Sciatic nerve (tissue), 2 donors: ENCODE data around the gene C4orf17. TPM values are rescaled to one million over a fixed set of nuclear protein-coding genes. Genes with fewer than 3 reads are reported as not detected.
"Not testable (repeated sequence)": the region's sequence is repeated elsewhere in the genome, so short reads cannot be mapped to it uniquely, and the experiment has no call there.

Source experiments
- ATAC-seq: fragments of 200-7000 bp; cut with Tn5 transposase; one replicate; pipeline ENCODE4 v1.9.1; 2020; ENCODE audit warnings: mild to moderate bottlenecking, moderate library complexity
- DNase-seq: peaks from one replicate; pipeline ENCODE4 v3.0.0-alpha.2; 2020; ENCODE audit warnings: low spot score
- intact Hi-C: fragments of 100-400 bp; cut with DNase I; formaldehyde crosslinking; loops from one replicate; pipeline ENCODE4 v1.14.2; 2022
- total RNA-seq: library from RNA; stranded (reverse); fragmentation: NEBNext Ultra II Directional; extraction: Animal tissue kit (Norgen Biotek cat#: 25700); gene quantifications from one replicate; pipeline ENCODE4 v1.2.1, GENCODE V29; 2021
- donor health status: DM: no; HTN: no; CAD: no.
- donor health status: DM: no; HTN: no; CAD: no.

The C4orf17 gene
- total RNA-seq: not detected

GRCh38 chr4:99510721-99511120 lies at the start of gene C4orf17:
Gene C4orf17 (plus strand): TSS chr4:99511021. CDS start chr4:99513082, 2,061 bp downstream.
- no peak for ATAC-seq
- DNase-seq: no peak
- intact Hi-C loops: no loop called here

GRCh38 chr4:99461623-99462401 lies 49.0 kb upstream of the C4orf17 start:
- ATAC-seq (no peak), DNase-seq (no peak)
- intact Hi-C loops: no loop called here

DNA sequence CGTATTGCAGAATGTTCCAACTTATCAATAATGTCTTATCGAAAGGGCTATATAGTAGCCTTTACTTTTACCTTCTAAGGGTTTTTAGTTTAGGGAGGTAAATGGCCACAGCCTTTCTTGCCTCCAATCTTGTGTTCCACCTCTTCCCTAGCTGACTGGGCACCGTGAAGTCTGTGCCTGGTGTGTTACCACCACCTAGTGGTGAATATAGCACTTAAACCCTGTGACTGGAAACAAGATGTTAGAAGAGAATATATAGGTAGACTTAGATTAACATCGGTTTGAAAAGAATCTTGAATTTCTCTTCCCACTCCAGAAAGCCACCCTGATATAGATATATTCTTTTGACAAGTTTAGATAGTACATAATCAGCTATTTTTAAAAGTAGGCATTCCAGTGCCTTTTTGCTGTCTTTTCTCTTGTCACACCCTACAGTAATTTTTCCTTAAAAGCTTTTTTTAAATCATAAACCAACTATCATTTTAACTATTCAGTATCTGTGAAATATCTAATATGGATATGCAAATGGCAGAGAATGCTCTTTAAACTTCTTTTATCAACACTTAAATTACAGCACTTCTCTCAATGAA lies 47.9 kb upstream of the C4orf17 start:
- DNase-seq (no peak), ATAC-seq (peak; percentile 95)
- intact Hi-C loops: no loop called here

GRCh38 chr4:99463566-99463965 lies 47.3 kb upstream of the C4orf17 start:
- ATAC-seq: no peak

DNA sequence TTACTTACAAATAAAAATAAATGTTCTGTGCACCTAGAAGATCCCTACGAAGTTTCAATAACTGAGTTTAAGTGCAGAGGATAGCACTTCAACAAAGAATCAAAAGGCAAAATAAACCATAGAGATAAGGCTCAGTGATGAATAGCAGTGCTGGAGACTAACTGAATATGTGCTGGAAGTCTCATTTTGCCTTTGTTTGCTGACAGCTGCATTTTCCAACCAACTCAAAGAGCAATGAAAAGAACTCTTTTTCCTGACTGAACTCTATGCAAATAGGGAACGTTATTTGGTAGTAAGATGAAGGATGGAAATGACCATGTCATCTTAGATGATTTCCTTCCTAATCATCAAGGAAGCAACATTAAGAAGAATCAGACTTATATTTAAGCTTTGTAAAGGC lies 42.9 kb upstream of the C4orf17 start:
- ATAC-seq: no peak
- intact Hi-C loops: no loop called here
- DNase-seq: no peak

More at GRCh38 chr4:99463566-99463965, 47.3 kb upstream of the C4orf17 start:
- intact Hi-C loops: no loop called here
- DNase-seq: no peak

DNA sequence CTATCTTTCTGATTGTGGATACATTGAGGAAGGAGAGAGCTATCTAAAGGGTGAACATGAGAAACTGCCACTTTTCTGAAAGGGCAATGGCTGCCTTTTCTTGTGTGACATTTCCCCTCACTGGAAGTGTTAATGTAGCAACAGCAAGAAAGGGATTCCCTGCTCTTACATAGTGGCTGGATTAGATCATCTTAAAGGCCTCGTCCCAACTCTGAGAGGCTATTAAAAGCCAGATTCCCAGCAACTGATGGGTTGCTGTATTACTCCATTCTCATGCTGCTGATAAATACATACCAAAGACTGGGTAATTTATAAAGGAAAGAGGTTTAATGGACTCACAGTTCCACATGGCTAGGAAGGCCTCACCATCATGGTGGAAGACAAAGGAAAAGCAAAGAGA lies 41.9 kb upstream of the C4orf17 start:
- intact Hi-C loops: no loop called here
- no peak for DNase-seq
- ATAC-seq: no peak

GRCh38 chr4:99471349-99471748 lies 39.5 kb upstream of the C4orf17 start:
- ATAC-seq (no peak), DNase-seq (no peak)
- intact Hi-C loops: no loop called here

- no peak for ATAC-seq
- intact Hi-C loops: no loop called here
- no peak for DNase-seq
Measured at GRCh38 chr4:99471896-99472295, 38.9 kb upstream of the C4orf17 start.

DNA sequence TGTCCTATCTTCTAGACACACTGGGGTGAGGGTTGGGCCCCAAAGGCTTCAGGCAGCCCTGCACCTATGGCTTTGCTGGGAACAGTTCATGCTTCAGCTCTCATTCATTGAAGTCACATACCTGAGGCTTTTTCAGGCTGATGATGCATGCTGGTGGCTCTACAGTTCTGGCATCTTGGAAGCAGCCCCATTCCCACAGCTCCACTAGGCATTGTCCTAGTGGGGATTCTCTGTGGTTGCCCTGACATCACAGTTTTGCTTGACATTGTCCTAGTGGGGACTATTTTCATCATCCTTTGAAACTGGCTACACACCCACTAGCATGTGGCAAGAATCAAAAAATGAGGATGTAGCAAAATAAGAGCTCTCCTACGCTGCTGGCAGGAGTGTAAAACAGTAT lies 37.7 kb upstream of the C4orf17 start:
- intact Hi-C loops: no loop called here
- DNase-seq: no peak
- no peak for ATAC-seq

DNA sequence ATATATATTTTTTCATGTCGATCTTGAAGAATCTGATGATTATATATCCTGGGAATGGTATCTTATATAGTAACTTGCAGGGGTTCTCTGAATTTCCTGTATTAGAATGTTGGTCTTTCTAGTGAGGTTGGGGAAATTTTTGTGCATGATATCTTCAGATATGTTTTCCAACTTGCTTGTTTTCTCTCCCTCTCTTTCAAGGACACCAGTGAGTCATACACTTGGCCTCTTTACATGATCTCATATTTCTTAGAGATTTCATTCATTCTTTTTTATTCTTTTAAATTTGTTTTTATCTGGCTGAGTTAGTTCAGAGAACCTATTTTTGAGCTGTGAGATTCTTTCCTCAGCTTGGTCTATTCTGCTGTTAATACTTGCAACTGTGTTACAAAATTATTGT lies 27.2 kb upstream of the C4orf17 start:
- intact Hi-C loops: no loop called here
- DNase-seq: no peak
- no peak for ATAC-seq

DNA sequence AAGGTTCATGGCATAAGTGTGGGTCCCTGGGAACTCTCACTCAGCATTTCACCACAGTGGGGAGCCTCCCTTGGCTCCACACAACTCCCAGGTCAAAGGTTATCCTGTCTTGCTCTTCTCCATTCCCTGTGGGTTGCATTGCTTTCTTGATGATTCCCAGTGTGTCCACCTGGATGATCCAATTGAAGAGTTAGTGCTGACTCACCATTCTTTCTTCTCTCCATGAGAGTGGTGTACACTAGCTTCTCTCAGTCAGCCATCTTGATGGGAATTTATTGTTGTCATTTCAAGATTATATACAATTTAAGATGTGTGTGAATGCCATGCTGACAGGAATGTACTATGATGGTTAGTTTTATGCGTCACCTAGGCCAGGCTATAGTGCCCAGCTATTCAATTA lies 25.6 kb upstream of the C4orf17 start:
- DNase-seq: no peak
- no peak for ATAC-seq
- intact Hi-C loops: no loop called here

DNA sequence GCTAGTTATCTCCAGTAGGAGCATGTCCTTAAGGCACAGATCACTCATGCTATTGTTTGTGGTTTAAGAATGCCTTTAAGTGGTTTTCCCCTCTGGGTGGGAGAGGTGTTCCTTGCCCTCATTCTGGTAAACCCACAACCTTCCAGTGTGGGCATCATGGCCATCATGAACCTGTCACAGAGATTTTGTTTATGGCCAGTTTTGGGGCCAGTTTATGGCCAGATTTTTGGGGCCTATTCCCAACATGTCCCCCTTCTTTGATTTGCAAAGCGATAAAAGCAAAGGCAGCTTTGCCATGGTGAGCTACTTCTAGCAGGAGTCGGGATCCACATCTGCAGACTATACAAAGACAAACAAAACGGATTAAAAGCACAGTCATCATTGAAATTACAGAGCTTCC lies 24.2 kb upstream of the C4orf17 start:
- ATAC-seq, intact Hi-C loops, DNase-seq: not testable (repeated sequence)

- ATAC-seq (no peak), DNase-seq (no peak)
- intact Hi-C loops: no loop called here
Measured at GRCh38 chr4:99490286-99490685, 20.5 kb upstream of the C4orf17 start.

DNA sequence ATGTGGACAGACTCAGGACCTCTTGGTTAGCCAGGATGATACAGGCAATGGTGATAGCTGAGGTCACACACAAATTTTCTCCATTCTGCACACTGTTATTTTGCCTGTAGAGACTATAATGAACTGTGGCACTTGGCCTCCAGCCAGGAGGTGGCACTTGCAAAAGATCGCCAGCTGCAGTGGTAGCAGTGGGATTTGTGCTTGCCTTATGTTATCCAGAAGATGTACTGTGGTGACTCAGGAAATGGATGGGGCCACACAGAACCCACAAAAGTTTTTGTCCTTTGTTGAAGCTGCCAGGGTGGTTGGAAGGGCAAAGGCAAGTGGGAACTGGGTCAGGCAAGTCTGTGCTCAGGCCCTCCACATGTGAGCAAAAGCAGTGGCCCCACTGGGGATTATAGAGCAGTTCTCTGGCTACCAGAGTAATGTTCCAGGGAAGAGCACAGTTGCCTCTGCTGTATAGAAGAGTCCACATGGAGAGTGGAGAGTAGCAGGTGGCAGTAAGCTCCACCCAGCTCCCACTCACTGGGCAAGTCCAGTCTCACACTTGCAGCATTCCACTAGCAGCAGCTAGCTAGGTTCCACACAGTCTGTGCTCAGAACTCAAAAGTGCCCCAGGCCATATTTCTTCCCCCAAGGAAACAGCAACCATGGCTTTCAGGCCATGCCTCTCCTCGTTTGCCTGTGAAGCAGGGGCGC lies 5.9 kb upstream of the C4orf17 start:
- intact Hi-C loops: no loop called here
- no peak for ATAC-seq
- DNase-seq: no peak

GRCh38 chr4:99506781-99507180 lies 4.0 kb upstream of the C4orf17 start:
- intact Hi-C loops: no loop called here
- ATAC-seq (no peak), DNase-seq (no peak)

DNA sequence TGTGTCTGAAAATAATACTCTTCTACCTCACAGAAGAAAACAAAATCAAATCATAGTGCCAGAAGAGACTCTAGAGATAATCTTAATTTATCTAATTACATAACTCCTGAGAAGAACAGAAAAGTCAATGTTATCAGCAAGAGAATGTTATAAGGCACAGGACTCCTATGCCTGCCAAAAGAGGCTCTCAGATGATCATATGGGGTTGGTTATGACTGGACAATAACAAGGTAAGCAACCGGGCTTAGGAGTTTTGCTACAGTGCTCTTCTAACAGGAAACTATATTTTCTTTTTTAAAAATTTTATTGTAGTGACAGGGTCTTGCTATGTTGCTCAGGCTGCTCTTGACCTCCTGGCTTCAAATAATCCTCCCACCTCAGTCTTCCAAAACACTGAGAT lies 3.5 kb upstream of the C4orf17 start:
- ATAC-seq (no peak), DNase-seq (no peak)
- intact Hi-C loops: no loop called here

DNA sequence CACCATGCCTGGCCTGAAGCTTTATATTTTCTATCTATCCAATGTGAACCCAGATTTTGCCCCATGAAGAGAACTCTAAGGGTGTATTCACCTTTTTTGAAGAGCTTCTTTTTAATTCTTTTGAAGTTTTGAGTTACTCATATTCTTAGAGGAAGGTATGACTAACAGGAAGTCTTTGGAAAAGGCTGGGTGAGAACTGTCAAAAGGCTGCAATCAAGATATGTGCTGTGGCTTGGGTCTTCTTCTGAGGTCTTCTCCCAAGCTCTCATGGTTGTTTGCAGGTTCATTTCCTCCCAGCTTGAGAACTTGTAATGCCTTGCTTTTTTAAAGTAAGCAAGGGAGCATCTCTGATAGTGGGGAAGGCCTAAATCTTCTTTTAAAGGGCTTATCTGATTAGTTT lies 3.1 kb upstream of the C4orf17 start:
- intact Hi-C loops: no loop called here
- no peak for DNase-seq

DNA sequence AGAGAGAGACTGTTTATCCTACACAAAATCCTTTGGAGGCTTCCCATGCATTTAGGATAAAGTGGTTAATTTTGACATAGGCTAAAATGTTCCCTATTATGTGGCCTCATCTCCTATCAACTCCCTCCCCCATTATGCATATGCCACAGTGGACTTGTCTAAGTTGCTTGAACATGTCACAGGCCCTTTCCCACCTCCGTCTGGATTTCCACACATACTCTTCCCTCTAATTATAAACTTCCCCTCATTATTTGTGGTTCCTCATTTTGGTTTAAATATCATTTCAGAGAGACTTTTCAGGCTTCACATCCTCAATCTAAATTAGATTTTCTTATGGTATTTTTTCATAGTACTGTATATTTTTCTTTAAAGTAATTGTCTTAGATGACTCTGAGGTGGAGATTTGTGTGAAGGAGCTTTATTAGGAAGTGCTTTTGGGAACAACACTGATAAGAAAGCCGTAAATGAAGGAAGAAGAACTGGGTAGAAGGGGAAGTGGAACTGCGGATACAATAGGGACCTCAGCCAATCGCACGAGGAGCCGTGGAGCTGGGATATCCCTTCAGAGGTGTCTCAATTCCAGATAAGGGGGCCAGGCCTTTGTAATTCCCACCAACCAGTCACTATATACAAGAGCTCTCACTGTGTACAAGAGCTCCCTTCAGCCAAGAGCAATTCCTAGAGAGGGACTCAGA lies 7.9 kb downstream of the C4orf17 start:
- no peak for DNase-seq
- ATAC-seq: no peak
- intact Hi-C loops: no loop called here

More for the DNA sequence above, 3.1 kb upstream of the C4orf17 start:
- no peak for ATAC-seq

- DNase-seq: no peak
- ATAC-seq: no peak
- intact Hi-C loops: no loop called here
Measured at GRCh38 chr4:99529228-99529627, 18.4 kb downstream of the C4orf17 start.

GRCh38 chr4:99529956-99530355 lies 19.1 kb downstream of the C4orf17 start:
- DNase-seq (no peak), ATAC-seq (no peak)
- intact Hi-C loops: no loop called here
